ENCODE data around the gene IDI2.

Gene IDI2

DNA sequence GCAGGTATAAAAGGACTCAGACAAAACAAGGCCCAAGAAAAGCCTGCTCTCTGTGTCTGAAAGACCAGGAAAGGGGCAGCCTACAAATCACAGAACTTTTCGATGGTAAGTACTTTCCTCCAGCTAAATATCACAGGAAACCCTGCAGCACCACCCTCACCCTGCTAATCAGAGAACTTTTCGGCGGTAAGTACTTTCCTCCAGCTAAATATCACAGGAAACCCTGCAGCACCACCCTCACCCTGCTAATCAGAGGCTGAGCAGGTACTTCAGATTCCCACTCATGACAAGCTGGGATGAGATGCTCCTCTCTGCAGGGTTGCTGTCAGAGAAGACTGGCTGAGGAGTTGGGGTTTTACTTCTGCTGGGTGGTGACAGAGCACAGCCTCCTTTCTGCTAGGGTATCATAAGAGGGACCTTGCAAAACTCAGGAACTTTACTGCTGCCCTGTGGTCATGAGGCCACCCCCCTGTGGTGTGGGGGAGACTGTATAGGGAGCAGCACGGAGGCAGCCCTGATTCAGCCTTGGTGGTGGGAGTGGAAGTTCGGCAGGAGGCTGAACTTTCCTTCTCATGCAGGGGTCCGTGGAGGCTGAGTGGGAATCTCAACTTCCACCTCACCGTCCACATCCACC, 37.7 kb upstream of the IDI2 start:
- H3K4me3 ChIP-seq (ENCODE audit: control insufficient read depth, low read depth, low read length), result no peak overlapping the region
- TF ChIP-seq, protein P1, sequence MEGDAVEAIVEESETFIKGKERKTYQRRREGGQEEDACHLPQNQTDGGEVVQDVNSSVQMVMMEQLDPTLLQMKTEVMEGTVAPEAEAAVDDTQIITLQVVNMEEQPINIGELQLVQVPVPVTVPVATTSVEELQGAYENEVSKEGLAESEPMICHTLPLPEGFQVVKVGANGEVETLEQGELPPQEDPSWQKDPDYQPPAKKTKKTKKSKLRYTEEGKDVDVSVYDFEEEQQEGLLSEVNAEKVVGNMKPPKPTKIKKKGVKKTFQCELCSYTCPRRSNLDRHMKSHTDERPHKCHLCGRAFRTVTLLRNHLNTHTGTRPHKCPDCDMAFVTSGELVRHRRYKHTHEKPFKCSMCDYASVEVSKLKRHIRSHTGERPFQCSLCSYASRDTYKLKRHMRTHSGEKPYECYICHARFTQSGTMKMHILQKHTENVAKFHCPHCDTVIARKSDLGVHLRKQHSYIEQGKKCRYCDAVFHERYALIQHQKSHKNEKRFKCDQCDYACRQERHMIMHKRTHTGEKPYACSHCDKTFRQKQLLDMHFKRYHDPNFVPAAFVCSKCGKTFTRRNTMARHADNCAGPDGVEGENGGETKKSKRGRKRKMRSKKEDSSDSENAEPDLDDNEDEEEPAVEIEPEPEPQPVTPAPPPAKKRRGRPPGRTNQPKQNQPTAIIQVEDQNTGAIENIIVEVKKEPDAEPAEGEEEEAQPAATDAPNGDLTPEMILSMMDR (conservative IDR thresholded peaks at IDR 0.05; ENCODE audit: control insufficient read depth, insufficient read depth, low read depth, low read length), result no peak
- DNase-seq (ENCODE audit: low read depth), result no peak

DNA sequence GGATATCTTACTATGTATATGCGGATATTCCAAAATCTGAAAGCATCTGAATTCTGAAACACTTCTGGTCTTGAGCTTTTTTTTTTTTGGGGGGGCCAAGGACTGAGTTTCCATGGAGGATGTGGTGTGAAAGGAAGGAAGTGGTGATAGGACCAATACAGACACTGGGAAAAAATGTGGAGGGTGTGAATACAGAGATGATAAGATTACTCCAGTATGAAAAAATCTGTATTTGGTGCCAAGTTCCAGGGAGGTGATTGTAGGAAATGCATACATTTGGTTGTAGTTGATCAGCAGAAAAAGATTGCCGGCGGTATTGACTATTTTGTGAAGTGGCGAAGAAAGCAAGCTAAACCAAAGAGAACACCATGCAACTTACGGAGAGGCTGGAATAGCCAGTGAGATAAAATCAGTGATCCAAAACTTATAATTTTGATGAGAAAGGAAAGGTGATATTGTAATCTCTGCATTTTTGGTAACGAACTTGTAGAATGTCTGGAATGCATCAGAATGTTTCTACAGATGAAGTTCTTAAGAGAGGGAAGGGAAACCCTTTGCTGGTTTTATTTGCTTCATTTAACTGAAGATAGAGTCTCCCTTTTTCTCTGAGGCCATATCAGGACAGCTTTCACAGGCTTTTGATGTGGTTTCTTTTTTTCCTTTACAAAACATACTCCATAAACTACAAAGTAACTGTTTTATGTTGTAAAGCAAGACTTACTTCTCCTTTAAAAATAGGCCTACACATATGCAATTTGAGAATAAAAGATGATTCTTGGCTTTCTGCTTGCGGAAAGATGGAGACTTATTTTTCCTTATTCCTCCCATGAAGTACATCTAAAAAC, 36.5 kb upstream of the IDI2 start:
- TF ChIP-seq, protein P1 (conservative IDR thresholded peaks at IDR 0.05; ENCODE audit: control insufficient read depth, insufficient read depth, low read depth, low read length), result no peak
- no peak overlapping the region for H3K4me3 ChIP-seq (ENCODE audit: control insufficient read depth, low read depth, low read length)
- no peak for DNase-seq (ENCODE audit: low read depth)

DNA sequence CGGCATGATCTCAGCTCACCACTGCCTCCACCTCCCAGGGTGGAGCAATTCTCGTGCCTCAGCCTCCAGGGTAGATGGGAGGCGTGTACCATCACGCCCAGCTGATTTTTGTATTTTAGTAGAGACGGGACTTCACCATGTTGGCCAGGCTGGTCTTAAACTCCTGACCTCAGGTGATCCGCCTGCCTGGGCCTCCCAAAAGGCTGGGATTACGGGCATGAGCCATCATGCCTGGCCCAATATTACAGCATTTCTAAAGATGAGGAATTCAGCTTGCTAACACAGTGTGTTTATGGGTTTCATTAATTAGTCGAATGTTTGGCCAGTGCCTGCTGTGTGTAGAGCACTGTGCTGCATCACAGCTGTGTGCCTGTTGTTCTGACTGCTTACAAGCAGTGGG, 34.2 kb upstream of the IDI2 start:
- no peak for DNase-seq (ENCODE audit: low read depth)
- TF ChIP-seq, protein P1 (conservative IDR thresholded peaks at IDR 0.05; ENCODE audit: control insufficient read depth, insufficient read depth, low read depth, low read length), result no peak
- no peak overlapping the region for H3K4me3 ChIP-seq (ENCODE audit: control insufficient read depth, low read depth, low read length)

DNA sequence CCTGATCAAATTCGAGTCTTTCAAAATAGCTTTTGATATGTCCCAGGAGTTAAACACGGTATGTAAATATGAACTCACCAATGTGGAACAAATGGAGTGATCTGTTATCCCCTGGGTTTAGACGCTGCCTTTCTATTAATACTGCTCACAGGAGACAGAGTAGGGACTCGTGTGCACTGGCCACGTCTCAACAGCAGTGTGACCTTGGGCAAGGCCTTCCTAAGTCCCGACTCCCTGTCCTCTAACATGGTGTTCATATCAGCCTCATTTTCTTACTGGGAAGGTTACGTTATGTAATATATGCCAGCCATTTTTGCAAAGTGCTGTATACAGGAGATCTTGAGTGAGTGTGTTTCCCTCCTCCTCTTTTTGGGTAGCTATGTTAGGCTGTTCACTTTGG, 32.4 kb upstream of the IDI2 start:
- TF ChIP-seq, protein P1 (conservative IDR thresholded peaks at IDR 0.05; ENCODE audit: control insufficient read depth, insufficient read depth, low read depth, low read length), result no peak
- H3K4me3 ChIP-seq (ENCODE audit: control insufficient read depth, low read depth, low read length), result no peak overlapping the region

DNA sequence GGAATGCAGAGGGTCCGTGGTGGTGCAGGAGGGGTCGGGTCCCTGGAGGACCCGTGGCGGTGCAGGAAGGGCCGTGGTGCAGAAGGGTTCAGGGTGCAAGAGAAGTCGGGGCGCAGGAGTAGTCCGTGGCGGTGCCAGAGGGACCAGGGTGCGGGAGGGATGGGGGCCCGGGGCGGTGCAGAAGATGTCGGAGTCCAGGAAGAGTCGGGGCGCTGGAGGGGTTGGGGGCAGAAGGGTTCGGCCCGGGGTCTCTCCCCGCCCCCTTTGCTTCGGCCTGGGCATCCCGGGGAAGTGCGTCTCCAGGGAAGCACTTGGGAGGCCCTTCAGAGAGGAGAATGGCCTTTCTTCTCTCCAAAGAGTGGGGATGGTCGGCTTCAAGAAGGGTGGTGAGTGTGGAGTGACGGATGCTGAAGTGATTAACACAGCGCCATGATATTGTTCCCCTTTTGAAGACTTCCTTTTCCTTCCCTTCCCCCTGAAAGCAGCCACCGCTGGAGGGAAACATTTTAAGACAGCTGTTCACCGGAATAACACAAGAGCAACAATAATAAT, 31.5 kb upstream of the IDI2 start:
- H3K4me3 ChIP-seq (ENCODE audit: control insufficient read depth, low read depth, low read length), result peak overlapping the region; percentile 90
- no peak for DNase-seq (ENCODE audit: low read depth)
- TF ChIP-seq, protein P1 (conservative IDR thresholded peaks at IDR 0.05; ENCODE audit: control insufficient read depth, insufficient read depth, low read depth, low read length), result no peak

More for the DNA sequence above, 32.4 kb upstream of the IDI2 start:
- DNase-seq (ENCODE audit: low read depth), result no peak

DNA sequence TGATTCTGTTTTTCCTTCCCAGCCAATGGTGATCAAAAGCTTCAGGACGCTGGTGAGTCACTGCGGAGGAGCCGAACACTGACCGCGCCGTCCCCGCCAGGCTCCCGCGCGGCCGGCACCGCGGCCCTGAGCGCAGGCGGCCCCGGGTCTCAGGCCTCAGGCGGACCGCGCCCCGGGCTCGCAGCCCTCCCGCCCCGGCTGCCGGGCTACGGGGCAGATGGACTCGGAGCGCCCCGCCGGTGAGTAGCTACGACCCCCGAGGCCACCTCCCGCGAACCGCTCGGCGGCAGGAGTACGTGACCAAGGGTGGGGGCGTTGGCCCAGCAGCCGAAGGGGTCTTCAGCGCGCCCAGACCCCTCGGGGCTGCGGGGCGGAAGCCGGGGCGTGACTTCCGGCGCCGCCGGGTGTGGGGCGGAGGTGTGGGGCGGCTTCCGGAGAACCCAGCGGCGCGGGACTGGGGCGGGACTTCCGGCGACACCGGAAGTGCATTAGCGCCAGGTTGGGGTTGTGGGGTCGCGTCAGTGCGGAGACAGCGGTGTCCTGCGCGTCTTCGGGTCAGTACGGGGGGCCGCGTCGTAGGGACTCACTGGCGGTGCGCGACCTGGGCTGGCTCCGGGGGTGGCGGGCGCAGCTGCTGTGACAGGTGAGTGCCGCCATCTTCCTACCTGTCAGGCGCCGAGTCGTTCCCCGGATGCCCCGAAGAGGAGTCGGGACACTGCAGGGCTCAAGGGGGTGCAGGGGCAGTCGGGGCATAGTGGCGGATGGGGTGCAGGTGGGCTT, 30.9 kb upstream of the IDI2 start, which contains the start of gene WDR37:
TSS of gene WDR37 (plus strand) at position 60 of the 780 bp plus-strand sequence. CDS start 15,771 bp downstream, outside the sequence.
- peak within 1 kb of the TSS; percentile 90 for H3K4me3 ChIP-seq (ENCODE audit: control insufficient read depth, low read depth, low read length)
- DNase-seq (ENCODE audit: low read depth), result peak; percentile 93
- TF ChIP-seq, protein P1 (conservative IDR thresholded peaks at IDR 0.05; ENCODE audit: control insufficient read depth, insufficient read depth, low read depth, low read length), result no peak
